ENCODE measurements around the gene CEP20. TPM values are rescaled to one million over a fixed set of nuclear protein-coding genes. Genes with fewer than 3 reads are reported as not detected.
A peak's percentile ranks its signal among the peaks of the same experiment; 100 is the strongest.

The CEP20 gene
- polyA plus RNA-seq, 1 of the 3 experiments (the other 2 are of a cell fraction), result 14.8 TPM

- H3K36me3 ChIP-seq (replicated peaks in 1 of 2; ENCODE audit: control insufficient read depth in 1 of 2, insufficient read depth in 2 of 2, low read length in 1 of 2), result peaks cover 7 to 34% of the 10 kb centered on the region in 2 experiments
- peaks cover 60% of the 10 kb centered on the region for H3K79me2 ChIP-seq (ENCODE audit: insufficient read depth)
- H3K4me3 ChIP-seq (ENCODE audit: low read depth in 2 of 2, low read length in 1 of 2), result no peak overlapping the region
- no peaks in the 10 kb centered on the region for H3K9me2 ChIP-seq
- ChIA-PET CTCF (interaction anchor here (2.5 kb wide), 1 partner anchor 248 kb away, joined by 9 read pairs; no protein-coding TSS in a partner anchor), POLR2A (no interaction called here)
- H2AFZ ChIP-seq (ENCODE audit: low read depth), result no peak overlapping the region
- H3K9ac ChIP-seq, result 0 out of 2 replicates have a peak overlapping the region, but pooled peaks have one; percentile 13
- no peak for DNase-seq
- TF ChIP-seq JUND (IDR thresholded peaks at IDR 0.05), result peak; percentile 32; the same call in 1 of the 2 replicates
- 0 out of 2 replicates have a peak, but pooled peaks have one; percentile 41 for TF ChIP-seq FOSL2 (IDR thresholded peaks at IDR 0.05; ENCODE audit: borderline replicate concordance, low read depth)
- TF ChIP-seq FOXM1 (IDR thresholded peaks at IDR 0.05; ENCODE audit: low read depth), result no peak
- no peak for TF ChIP-seq PBX3 (IDR thresholded peaks at IDR 0.05)
- peaks cover 20% of the 10 kb centered on the region for H3F3A ChIP-seq (replicated peaks; ENCODE audit: insufficient read depth)
- H3K27me3 ChIP-seq (ENCODE audit: insufficient read depth), result no peaks in the 10 kb centered on the region
- peak overlapping the region in 1 of 2 experiments; percentile 79; a peak in 2 of 4 replicates for H3K27ac ChIP-seq (ENCODE audit: low read depth in 2 of 2, low read length in 1 of 2)
- H3K4me2 ChIP-seq, result no peak overlapping the region; the same call in 1 of the 2 replicates
- H3K9me3 ChIP-seq, result no peaks in the 10 kb centered on the region
- peaks cover 0 to 13% of the 10 kb centered on the region in 2 experiments; a peak in 2 of 4 replicates for H3K4me1 ChIP-seq (ENCODE audit: control insufficient read depth in 1 of 2, insufficient read depth in 2 of 2, low read depth in 1 of 2, low read length in 1 of 2)
- 73% methylated on average over 2 of the region's 2 CpGs for WGBS (ENCODE audit: low lambda C conversion rate)
- H4K20me1 ChIP-seq (ENCODE audit: insufficient read depth), result no peaks in the 10 kb centered on the region
Measured at GRCh38 chr16:15879255-15879811, 9.1 kb downstream of the CEP20 start.

DNA sequence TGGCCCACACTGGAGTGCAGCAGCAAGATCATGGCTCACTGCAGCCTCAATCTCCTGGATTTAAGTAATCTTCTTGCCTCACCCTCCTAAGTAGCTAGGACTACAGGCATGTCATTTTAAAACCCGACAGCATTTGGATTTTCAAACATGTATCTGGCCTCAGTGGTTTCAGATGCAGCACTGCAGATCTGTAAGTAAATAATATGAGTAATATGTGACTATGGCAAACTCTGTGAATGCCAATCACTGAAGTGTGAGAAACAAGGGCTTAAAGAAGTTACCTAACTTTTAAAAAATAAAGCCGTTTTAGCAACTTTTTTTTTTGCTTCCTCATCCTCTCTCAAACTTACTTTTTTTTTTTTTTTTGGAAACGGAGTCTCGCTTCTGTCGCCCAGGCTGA lies 11.9 kb downstream of the CEP20 start:
- 90% methylated on average over 5 of the region's 5 CpGs for WGBS (ENCODE audit: low lambda C conversion rate)
- Histone ChIP-seq H3K27ac (ENCODE audit: low read depth in 2 of 2, low read length in 1 of 2) (no peak overlapping the region), H3K9me3 (no peaks in the 10 kb centered on the region), H3K4me1 (ENCODE audit: control insufficient read depth in 1 of 2, insufficient read depth in 2 of 2, low read depth in 1 of 2, low read length in 1 of 2) (peaks cover 0 to 13% of the 10 kb centered on the region in 2 experiments; a peak in 2 of 4 replicates), H3F3A (replicated peaks; ENCODE audit: insufficient read depth) (peaks cover 20% of the 10 kb centered on the region), H3K9me2 (no peaks in the 10 kb centered on the region), H3K4me3 (ENCODE audit: low read depth in 2 of 2, low read length in 1 of 2) (no peak overlapping the region), H3K36me3 (replicated peaks in 1 of 2; ENCODE audit: control insufficient read depth in 1 of 2, insufficient read depth in 2 of 2, low read length in 1 of 2) (peaks cover 6 to 31% of the 10 kb centered on the region in 2 experiments), H2AFZ (ENCODE audit: low read depth) (no peak overlapping the region), H3K9ac (no peak overlapping the region), H3K4me2 (no peak overlapping the region), H4K20me1 (ENCODE audit: insufficient read depth) (no peaks in the 10 kb centered on the region), H3K27me3 (ENCODE audit: insufficient read depth) (no peaks in the 10 kb centered on the region), H3K79me2 (ENCODE audit: insufficient read depth) (peaks cover 52% of the 10 kb centered on the region)
- ChIA-PET CTCF (interaction anchor here (0.6 to 4.8 kb wide), 4 partner anchors 10 to 251 kb away, joined by 3 to 37 read pairs (median 6); partner anchors contain the start of gene CEP20), POLR2A (no interaction called here)
- no peak for DNase-seq
- no peak for TF ChIP-seq NRF1 (IDR thresholded peaks at IDR 0.05; ENCODE audit: low read depth, low read length)
- TF ChIP-seq CHD2 (IDR thresholded peaks at IDR 0.05; ENCODE audit: low read length, partially characterized antibody), result no peak
- TF ChIP-seq IRF3 (IDR thresholded peaks at IDR 0.05; ENCODE audit: low read depth, low read length), result no peak
- no peak for TF ChIP-seq EP300 (IDR thresholded peaks at IDR 0.05; ENCODE audit: borderline replicate concordance in 1 of 2, low read depth in 1 of 2, low read length in 1 of 2)
- no peak for TF ChIP-seq FOXM1 (IDR thresholded peaks at IDR 0.05; ENCODE audit: low read depth)
- no peak for TF ChIP-seq EZH2phosphoT487 (IDR thresholded peaks at IDR 0.05; ENCODE audit: borderline replicate concordance, low read depth)
- TF ChIP-seq RXRA (IDR thresholded peaks at IDR 0.05; ENCODE audit: borderline replicate concordance, low read depth), result no peak
- no peak for TF ChIP-seq PBX3 (IDR thresholded peaks at IDR 0.05)
- TF ChIP-seq RFX5 (IDR thresholded peaks at IDR 0.05; ENCODE audit: low read length), result no peak
- TF ChIP-seq POLR2AphosphoS5 (IDR thresholded peaks at IDR 0.05; ENCODE audit: low read depth, low read length), result no peak
- TF ChIP-seq, protein P1, sequence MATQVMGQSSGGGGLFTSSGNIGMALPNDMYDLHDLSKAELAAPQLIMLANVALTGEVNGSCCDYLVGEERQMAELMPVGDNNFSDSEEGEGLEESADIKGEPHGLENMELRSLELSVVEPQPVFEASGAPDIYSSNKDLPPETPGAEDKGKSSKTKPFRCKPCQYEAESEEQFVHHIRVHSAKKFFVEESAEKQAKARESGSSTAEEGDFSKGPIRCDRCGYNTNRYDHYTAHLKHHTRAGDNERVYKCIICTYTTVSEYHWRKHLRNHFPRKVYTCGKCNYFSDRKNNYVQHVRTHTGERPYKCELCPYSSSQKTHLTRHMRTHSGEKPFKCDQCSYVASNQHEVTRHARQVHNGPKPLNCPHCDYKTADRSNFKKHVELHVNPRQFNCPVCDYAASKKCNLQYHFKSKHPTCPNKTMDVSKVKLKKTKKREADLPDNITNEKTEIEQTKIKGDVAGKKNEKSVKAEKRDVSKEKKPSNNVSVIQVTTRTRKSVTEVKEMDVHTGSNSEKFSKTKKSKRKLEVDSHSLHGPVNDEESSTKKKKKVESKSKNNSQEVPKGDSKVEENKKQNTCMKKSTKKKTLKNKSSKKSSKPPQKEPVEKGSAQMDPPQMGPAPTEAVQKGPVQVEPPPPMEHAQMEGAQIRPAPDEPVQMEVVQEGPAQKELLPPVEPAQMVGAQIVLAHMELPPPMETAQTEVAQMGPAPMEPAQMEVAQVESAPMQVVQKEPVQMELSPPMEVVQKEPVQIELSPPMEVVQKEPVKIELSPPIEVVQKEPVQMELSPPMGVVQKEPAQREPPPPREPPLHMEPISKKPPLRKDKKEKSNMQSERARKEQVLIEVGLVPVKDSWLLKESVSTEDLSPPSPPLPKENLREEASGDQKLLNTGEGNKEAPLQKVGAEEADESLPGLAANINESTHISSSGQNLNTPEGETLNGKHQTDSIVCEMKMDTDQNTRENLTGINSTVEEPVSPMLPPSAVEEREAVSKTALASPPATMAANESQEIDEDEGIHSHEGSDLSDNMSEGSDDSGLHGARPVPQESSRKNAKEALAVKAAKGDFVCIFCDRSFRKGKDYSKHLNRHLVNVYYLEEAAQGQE (IDR thresholded peaks at IDR 0.05; ENCODE audit: low read depth, low read length), result no peak
- no peak for TF ChIP-seq TEAD4 (IDR thresholded peaks at IDR 0.05; ENCODE audit: borderline replicate concordance, insufficient read depth)
- TF ChIP-seq GATA2 (CRISPR knock-in tag; IDR thresholded peaks at IDR 0.05), result no peak
- no peak for TF ChIP-seq RCOR1 (IDR thresholded peaks at IDR 0.05; ENCODE audit: low read length)
- no peak for TF ChIP-seq GABPA (IDR thresholded peaks at IDR 0.05; ENCODE audit: low read depth)
- no peak for TF ChIP-seq FOSL2 (IDR thresholded peaks at IDR 0.05; ENCODE audit: borderline replicate concordance, low read depth)
- no peak for TF ChIP-seq USF2 (IDR thresholded peaks at IDR 0.05; ENCODE audit: borderline replicate concordance, low read depth, low read length)
